Measurements from ENCODE around the gene GNB1.

The GNB1 gene

DNA sequence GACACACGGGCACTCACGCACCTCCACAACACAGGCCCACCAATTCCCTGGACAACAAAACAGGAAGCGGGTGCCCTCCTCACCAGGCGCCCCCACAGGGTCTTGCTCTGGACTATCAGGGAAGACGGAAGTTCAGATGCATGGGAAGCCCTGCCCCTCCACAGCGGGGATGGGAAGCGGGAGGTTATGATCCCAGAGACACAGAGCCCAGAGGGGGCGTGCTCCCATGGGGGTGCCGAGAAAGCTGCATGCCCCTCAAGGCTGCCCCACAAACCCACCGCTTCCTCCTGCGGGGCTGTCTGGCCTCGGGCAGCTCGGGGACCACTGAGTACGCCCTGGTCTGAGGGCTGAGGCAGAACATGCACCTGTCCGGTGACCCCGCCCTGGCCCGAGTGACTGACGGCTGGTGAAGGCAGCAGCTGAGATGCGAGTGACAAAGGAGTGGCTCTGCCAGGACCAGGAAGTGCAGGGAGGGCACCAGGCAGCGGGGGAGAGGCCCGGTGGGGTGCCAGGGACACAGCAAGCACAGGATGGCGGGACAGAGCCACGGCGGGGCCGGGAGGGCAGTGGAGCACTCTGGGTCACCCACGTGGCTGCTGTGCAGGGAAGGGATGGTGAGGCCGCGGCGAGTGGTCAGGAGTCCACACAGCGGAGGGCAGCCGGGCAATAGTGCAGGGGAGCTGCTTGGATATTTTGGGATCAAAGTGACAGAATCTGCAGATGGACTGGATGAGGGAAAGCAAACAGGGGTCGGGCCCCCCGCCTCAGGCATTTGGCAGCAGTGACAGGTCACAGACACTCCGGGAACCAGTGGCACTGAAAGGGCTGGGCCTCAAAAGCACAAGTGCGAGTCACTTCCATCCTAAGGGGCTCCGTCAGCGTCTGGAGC is 131.2 kb downstream of the GNB1 start:
- no peak for TF ChIP-seq OSR1 (CRISPR knock-in tag; IDR thresholded peaks at IDR 0.05)
- no peak for TF ChIP-seq ZNF70 (CRISPR knock-in tag; IDR thresholded peaks at IDR 0.05)
- TF ChIP-seq TOX (CRISPR knock-in tag; IDR thresholded peaks at IDR 0.05; ENCODE audit: borderline replicate concordance), result no peak
- TF ChIP-seq ESRRG (CRISPR knock-in tag; IDR thresholded peaks at IDR 0.05), result no peak
- TF ChIP-seq, protein P1, sequence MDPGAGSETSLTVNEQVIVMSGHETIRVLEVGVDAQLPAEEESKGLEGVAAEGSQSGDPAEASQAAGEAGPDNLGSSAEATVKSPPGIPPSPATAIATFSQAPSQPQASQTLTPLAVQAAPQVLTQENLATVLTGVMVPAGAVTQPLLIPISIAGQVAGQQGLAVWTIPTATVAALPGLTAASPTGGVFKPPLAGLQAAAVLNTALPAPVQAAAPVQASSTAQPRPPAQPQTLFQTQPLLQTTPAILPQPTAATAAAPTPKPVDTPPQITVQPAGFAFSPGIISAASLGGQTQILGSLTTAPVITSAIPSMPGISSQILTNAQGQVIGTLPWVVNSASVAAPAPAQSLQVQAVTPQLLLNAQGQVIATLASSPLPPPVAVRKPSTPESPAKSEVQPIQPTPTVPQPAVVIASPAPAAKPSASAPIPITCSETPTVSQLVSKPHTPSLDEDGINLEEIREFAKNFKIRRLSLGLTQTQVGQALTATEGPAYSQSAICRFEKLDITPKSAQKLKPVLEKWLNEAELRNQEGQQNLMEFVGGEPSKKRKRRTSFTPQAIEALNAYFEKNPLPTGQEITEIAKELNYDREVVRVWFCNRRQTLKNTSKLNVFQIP (CRISPR knock-in tag; IDR thresholded peaks at IDR 0.05; ENCODE audit: borderline replicate concordance, low read depth), result no peak
- TF ChIP-seq CREB5 (CRISPR knock-in tag; IDR thresholded peaks at IDR 0.05; ENCODE audit: low read depth), result no peak
- TF ChIP-seq GLIS3 (CRISPR knock-in tag; IDR thresholded peaks at IDR 0.05), result no peak
- TF ChIP-seq ZFP30 (CRISPR knock-in tag; IDR thresholded peaks at IDR 0.05), result no peak
- no peak for TF ChIP-seq TCF4 (CRISPR knock-in tag; IDR thresholded peaks at IDR 0.05; ENCODE audit: borderline replicate concordance)
- TF ChIP-seq, protein P2, sequence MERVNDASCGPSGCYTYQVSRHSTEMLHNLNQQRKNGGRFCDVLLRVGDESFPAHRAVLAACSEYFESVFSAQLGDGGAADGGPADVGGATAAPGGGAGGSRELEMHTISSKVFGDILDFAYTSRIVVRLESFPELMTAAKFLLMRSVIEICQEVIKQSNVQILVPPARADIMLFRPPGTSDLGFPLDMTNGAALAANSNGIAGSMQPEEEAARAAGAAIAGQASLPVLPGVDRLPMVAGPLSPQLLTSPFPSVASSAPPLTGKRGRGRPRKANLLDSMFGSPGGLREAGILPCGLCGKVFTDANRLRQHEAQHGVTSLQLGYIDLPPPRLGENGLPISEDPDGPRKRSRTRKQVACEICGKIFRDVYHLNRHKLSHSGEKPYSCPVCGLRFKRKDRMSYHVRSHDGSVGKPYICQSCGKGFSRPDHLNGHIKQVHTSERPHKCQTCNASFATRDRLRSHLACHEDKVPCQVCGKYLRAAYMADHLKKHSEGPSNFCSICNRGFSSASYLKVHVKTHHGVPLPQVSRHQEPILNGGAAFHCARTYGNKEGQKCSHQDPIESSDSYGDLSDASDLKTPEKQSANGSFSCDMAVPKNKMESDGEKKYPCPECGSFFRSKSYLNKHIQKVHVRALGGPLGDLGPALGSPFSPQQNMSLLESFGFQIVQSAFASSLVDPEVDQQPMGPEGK (CRISPR knock-in tag; IDR thresholded peaks at IDR 0.05; ENCODE audit: borderline replicate concordance), result no peak
- no peak for TF ChIP-seq SNAI2 (CRISPR knock-in tag; IDR thresholded peaks at IDR 0.05)
- ATAC-seq, result no peak

- no peak for TF ChIP-seq OSR1 (CRISPR knock-in tag; IDR thresholded peaks at IDR 0.05)
- TF ChIP-seq, protein P3, sequence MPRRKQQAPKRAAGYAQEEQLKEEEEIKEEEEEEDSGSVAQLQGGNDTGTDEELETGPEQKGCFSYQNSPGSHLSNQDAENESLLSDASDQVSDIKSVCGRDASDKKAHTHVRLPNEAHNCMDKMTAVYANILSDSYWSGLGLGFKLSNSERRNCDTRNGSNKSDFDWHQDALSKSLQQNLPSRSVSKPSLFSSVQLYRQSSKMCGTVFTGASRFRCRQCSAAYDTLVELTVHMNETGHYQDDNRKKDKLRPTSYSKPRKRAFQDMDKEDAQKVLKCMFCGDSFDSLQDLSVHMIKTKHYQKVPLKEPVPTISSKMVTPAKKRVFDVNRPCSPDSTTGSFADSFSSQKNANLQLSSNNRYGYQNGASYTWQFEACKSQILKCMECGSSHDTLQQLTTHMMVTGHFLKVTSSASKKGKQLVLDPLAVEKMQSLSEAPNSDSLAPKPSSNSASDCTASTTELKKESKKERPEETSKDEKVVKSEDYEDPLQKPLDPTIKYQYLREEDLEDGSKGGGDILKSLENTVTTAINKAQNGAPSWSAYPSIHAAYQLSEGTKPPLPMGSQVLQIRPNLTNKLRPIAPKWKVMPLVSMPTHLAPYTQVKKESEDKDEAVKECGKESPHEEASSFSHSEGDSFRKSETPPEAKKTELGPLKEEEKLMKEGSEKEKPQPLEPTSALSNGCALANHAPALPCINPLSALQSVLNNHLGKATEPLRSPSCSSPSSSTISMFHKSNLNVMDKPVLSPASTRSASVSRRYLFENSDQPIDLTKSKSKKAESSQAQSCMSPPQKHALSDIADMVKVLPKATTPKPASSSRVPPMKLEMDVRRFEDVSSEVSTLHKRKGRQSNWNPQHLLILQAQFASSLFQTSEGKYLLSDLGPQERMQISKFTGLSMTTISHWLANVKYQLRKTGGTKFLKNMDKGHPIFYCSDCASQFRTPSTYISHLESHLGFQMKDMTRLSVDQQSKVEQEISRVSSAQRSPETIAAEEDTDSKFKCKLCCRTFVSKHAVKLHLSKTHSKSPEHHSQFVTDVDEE (CRISPR knock-in tag; IDR thresholded peaks at IDR 0.05), result no peak
- no peak for TF ChIP-seq BACH2 (CRISPR knock-in tag; IDR thresholded peaks at IDR 0.05; ENCODE audit: borderline replicate concordance)
- TF ChIP-seq ARNTL (CRISPR knock-in tag; IDR thresholded peaks at IDR 0.05; ENCODE audit: borderline replicate concordance, low read depth), result no peak
- TF ChIP-seq TCF4 (CRISPR knock-in tag; IDR thresholded peaks at IDR 0.05; ENCODE audit: borderline replicate concordance), result no peak
- TF ChIP-seq RARB (CRISPR knock-in tag; IDR thresholded peaks at IDR 0.05), result no peak
- TF ChIP-seq PPARA (CRISPR knock-in tag; IDR thresholded peaks at IDR 0.05; ENCODE audit: borderline replicate concordance), result no peak
- TF ChIP-seq ZC3H10 (CRISPR knock-in tag; IDR thresholded peaks at IDR 0.05), result no peak
- no peak for TF ChIP-seq ZFP30 (CRISPR knock-in tag; IDR thresholded peaks at IDR 0.05)
- no peak for TF ChIP-seq GLIS3 (CRISPR knock-in tag; IDR thresholded peaks at IDR 0.05)
- no peak for ATAC-seq
Observed at GRCh38 chr1:1758692-1759455, 132.0 kb downstream of the GNB1 start.

GRCh38 chr1:1758059-1758621 is 132.7 kb downstream of the GNB1 start:
- TF ChIP-seq, protein P3 (CRISPR knock-in tag; IDR thresholded peaks at IDR 0.05), result no peak
- no peak for ATAC-seq

Data from SK-N-SH treated with all-trans-retinoic acid at 6 μM for 48 hours (cell line).